ENCODE measurements around the gene APBA1. TPM values are rescaled to one million over a fixed set of nuclear protein-coding genes. Genes with fewer than 3 reads are reported as not detected.

Gene APBA1
- total and polyA plus RNA-seq, 2 donors (not counting 3 experiments of a cell fraction or from before 2014, with no cell fraction given): 6.1 to 11.3 TPM

DNA sequence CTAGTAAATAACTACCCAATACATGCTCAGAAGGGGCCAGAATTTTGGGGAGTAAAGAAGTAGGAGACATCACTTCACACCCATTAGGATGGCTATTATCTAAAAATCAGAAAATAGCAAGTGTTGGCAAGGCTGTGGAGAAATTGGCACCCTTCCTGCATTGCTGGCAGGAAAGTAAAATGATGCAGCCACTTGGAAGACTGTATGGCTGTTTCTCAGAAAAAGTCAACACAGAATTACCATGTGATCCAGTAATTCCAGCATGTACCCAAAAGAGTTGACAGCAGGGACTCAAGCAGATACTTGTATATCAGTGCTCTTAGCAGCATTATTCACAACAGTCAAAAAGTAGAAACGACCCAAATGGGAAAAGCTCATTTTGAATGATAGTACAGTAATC lies 107.6 kb downstream of the APBA1 start:
- Histone ChIP-seq H3K27ac (ENCODE audit: insufficient read depth, low read depth, low read length) (no peak overlapping the region), H3K79me2 (ENCODE audit: control insufficient read depth, insufficient read depth, low read length) (no peaks in the 10 kb centered on the region), H3K36me3 (ENCODE audit: control insufficient read depth in 2 of 2, extremely low read depth in 1 of 2, insufficient read depth in 2 of 2, low read length in 2 of 2) (no peaks in the 10 kb centered on the region), H3K4me2 (ENCODE audit: insufficient read depth, low read length) (no peak overlapping the region), H2AFZ (ENCODE audit: low read depth, low read length) (no peak overlapping the region), H3K27me3 (ENCODE audit: control insufficient read depth in 2 of 2, insufficient read depth in 2 of 2, low read length in 2 of 2) (no peaks in the 10 kb centered on the region), H3K9me3 (replicated peaks; ENCODE audit: control insufficient read depth, insufficient read depth, low read length) (no peaks in the 10 kb centered on the region), H3K9me1 (replicated peaks; ENCODE audit: control insufficient read depth, extremely low read depth, insufficient read depth, low read length) (no peaks in the 10 kb centered on the region), H3K4me1 (ENCODE audit: control insufficient read depth, extremely low read depth, insufficient read depth, low read length) (no peaks in the 10 kb centered on the region), H4K20me1 (replicated peaks; ENCODE audit: control insufficient read depth, extremely low read depth, insufficient read depth, low read length) (no peaks in the 10 kb centered on the region), H3K4me3 (replicated peaks in 1 of 3; ENCODE audit: insufficient read depth in 1 of 3, low read depth in 1 of 3, low read length in 3 of 3) (no peak overlapping the region), H3K9ac (replicated peaks; ENCODE audit: extremely low read depth, insufficient read depth, low read length) (no peak overlapping the region)
- ChIA-PET POLR2A (no interaction called here), CTCF (interaction anchor here (1.9 kb wide), 1 partner anchor 9 kb away, joined by 4 read pairs; no protein-coding TSS in a partner anchor)
- dilution Hi-C loops (cut with MboI; ENCODE audit: extremely low pct_ligation_motif_present, low sequenced_read_pairs): no loop called here
- no peak for TF ChIP-seq GATA2 (IDR thresholded peaks at IDR 0.05; ENCODE audit: insufficient read depth, insufficient read length, low read depth, low read length)
- no peak for TF ChIP-seq JUN (IDR thresholded peaks at IDR 0.05; ENCODE audit: borderline replicate concordance, insufficient read depth, insufficient read length, low read depth)
- TF ChIP-seq, protein P1, sequence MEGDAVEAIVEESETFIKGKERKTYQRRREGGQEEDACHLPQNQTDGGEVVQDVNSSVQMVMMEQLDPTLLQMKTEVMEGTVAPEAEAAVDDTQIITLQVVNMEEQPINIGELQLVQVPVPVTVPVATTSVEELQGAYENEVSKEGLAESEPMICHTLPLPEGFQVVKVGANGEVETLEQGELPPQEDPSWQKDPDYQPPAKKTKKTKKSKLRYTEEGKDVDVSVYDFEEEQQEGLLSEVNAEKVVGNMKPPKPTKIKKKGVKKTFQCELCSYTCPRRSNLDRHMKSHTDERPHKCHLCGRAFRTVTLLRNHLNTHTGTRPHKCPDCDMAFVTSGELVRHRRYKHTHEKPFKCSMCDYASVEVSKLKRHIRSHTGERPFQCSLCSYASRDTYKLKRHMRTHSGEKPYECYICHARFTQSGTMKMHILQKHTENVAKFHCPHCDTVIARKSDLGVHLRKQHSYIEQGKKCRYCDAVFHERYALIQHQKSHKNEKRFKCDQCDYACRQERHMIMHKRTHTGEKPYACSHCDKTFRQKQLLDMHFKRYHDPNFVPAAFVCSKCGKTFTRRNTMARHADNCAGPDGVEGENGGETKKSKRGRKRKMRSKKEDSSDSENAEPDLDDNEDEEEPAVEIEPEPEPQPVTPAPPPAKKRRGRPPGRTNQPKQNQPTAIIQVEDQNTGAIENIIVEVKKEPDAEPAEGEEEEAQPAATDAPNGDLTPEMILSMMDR (IDR thresholded peaks at IDR 0.05; ENCODE audit: extremely low read depth in 1 of 2, insufficient read depth in 1 of 2, low read depth in 1 of 2, low read length in 2 of 2): no peak
- TF ChIP-seq, protein P2, sequence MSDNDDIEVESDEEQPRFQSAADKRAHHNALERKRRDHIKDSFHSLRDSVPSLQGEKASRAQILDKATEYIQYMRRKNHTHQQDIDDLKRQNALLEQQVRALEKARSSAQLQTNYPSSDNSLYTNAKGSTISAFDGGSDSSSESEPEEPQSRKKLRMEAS (IDR thresholded peaks at IDR 0.05; ENCODE audit: insufficient read depth, insufficient read length): no peak
- TF ChIP-seq FOS (IDR thresholded peaks at IDR 0.05; ENCODE audit: borderline replicate concordance, insufficient read depth, low read length): no peak
- TF ChIP-seq POLR2AphosphoS5 (IDR thresholded peaks at IDR 0.05; ENCODE audit: insufficient read depth, low read depth, low read length): no peak
- TF ChIP-seq POLR2A (IDR thresholded peaks at IDR 0.05; ENCODE audit: low read depth, low read length): no peak
- TF ChIP-seq EZH2 (IDR thresholded peaks at IDR 0.05; ENCODE audit: borderline replicate concordance, low read depth, low read length, severe bottlenecking): no peak
- intact Hi-C loops (cut with micrococcal nuclease): no loop called here
- FAIRE-seq: no peak
- no TSS peak for BruUV-seq (replicated peaks)
- DNase-seq (ENCODE audit: low read depth, low spot score): no peak
